T-helper 2 cell treated with Interferon-gamma antibody and Interleukin-4, amounts not matched to agents 100 ng/mL and 5 ng/mL, for 36 hours (primary cell): ENCODE data around the gene SLC15A4. TPM values are rescaled to one million over a fixed set of nuclear protein-coding genes. Genes with fewer than 3 reads are reported as not detected.
"Not testable (repeated sequence)": the region's sequence is repeated elsewhere in the genome, so short reads cannot be mapped to it uniquely, and the experiment has no call there.

Experiments used
- intact Hi-C: fragments of 100-400 bp; cut with micrococcal nuclease; formaldehyde crosslinking; loops from one replicate; pipeline ENCODE4 v1.15.1; 2023
- total RNA-seq: library from RNA; stranded (reverse); gene quantifications from 2 replicates; pipeline ENCODE4 v1.2.3, GENCODE V29; 2022

The SLC15A4 gene
- total RNA-seq, 1 donor from 2014 or later, result 27.2 TPM

- intact Hi-C loops, result no loop called here
These were observed 20.4 kb upstream of the SLC15A4 start for GRCh38 chr12:128844031-128844635.

- intact Hi-C loops, result no loop called here
These were observed 19.8 kb upstream of the SLC15A4 start for GRCh38 chr12:128843538-128843937.

DNA sequence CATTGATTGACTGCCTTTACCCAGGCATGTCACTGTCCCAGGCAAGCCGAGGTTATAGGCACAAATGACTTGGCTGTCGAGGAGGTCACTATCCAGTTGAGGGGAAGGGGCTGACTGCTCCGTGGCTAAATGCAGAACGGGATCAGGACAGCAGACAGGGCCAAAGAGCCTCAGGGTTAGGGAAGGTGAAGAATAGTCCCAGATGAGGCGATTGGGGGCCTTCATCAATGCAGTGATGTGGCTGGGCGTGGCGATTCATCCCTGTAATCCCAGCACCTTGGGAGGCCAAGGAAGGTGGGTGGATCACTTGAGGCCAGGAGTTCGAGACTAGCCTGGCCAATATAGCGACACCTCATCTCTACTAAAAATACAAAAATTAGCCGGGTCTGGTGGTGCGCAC, 18.8 kb upstream of the SLC15A4 start:
- intact Hi-C loops, result no loop called here

DNA sequence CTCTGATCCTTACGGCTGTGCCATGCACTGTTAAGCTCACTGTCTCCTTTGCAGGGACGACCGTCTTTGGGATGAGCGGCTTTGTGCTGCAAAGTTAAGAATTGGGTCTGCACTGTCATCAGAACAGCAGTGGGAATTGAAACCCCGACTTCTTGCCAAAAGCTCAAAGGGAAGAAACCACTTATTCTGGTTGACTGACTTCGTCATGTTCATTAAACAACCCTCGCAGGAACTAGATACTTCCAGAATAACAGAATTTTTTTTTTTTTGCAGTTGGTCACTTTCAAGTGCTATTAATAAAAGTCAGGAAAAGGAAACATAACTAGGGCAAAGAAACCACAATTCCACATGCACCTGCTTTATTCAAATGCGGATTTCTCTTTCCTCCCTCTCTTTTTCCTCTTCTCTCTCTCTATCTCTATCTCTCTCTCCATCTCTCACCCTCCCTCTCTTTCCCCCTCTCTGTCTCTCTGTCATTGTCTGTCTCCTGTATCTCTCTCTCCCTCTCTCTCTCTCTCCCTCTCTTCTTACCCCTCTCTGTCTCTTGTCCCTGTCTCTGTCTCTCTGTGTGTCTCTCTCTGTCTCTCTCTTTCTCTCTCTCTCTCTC, 17.2 kb upstream of the SLC15A4 start:
- intact Hi-C loops, result no loop called here

DNA sequence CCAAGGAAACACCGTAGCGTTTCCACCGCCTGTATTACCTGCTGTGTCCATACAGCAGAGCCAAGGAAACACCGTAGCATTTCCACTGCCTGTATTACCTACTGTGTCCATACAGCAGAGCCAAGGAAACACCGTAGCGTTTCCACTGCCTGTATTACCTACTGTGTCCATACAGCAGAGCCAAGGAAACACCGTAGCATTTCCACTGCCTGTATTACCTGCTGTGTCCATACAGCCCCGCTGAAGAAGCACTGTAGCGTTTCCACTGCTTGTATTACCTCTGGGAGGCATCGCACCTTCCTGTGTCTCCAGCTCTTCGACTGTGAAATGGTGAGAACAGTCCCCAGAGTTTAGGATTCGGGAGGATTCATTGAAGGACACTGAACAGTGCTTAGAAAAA, 16.1 kb upstream of the SLC15A4 start:
- intact Hi-C loops, result not testable (repeated sequence)

GRCh38 chr12:128833418-128833817, 9.7 kb upstream of the SLC15A4 start:
- intact Hi-C loops, result no loop called here

DNA sequence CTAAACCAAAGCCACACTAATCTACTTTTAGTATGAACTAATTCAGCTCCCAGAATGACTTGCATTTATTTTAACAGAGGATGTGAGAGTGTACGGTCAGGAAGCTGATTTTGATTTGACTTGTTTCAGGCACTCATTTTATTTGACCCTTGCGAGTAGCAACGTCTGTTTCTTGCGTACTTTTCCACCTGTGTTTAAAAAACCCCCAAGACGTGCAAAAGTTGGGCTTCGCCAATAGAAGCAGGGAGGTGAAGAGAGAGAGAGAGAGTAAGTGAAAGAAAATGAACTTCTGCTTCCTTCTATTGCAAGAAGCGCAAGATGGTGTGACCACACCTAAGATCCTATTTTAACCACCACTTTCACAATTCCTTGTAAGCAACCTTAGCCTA, 6.7 kb upstream of the SLC15A4 start:
- intact Hi-C loops, result no loop called here

- intact Hi-C loops, result no loop called here
These were observed 6.2 kb upstream of the SLC15A4 start for GRCh38 chr12:128829861-128830504.

DNA sequence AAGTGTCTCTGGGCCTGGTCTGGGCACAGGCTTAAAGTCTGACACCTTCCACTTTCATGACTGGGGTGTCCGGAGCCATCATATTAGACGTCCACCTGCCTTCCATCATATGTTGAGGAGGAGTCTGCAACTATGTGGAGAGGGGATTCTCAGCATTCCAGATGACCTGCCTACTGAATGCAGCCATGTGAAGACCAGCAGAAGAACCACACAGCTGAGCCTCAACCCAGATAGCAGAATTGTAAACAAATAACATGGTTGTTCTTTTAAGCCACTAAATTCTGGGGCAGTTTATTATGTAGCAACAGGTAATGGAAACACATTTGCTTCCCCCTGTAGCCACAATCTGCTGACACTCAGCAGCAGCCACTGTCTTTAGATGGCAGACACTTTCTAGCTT, 4.0 kb upstream of the SLC15A4 start:
- intact Hi-C loops, result no loop called here

- intact Hi-C loops, result loop anchor here (2.0 kb wide), 1 partner anchor 89 kb away; no protein-coding TSS in a partner anchor
These were observed 2.1 kb upstream of the SLC15A4 start for GRCh38 chr12:128825835-128826234.

GRCh38 chr12:128823216-128823915, 392 bp downstream of the SLC15A4 start:
- intact Hi-C loops, result loop anchor here (5.0 kb wide), 1 partner anchor 41 kb away; no protein-coding TSS in a partner anchor

GRCh38 chr12:128820723-128821432, 2.9 kb downstream of the SLC15A4 start:
- intact Hi-C loops, result loop anchor here (5.0 kb wide), 1 partner anchor 39 kb away; no protein-coding TSS in a partner anchor

GRCh38 chr12:128820253-128820652, 3.5 kb downstream of the SLC15A4 start:
- intact Hi-C loops, result loop anchor here (5.0 kb wide), 1 partner anchor 38 kb away; no protein-coding TSS in a partner anchor

DNA sequence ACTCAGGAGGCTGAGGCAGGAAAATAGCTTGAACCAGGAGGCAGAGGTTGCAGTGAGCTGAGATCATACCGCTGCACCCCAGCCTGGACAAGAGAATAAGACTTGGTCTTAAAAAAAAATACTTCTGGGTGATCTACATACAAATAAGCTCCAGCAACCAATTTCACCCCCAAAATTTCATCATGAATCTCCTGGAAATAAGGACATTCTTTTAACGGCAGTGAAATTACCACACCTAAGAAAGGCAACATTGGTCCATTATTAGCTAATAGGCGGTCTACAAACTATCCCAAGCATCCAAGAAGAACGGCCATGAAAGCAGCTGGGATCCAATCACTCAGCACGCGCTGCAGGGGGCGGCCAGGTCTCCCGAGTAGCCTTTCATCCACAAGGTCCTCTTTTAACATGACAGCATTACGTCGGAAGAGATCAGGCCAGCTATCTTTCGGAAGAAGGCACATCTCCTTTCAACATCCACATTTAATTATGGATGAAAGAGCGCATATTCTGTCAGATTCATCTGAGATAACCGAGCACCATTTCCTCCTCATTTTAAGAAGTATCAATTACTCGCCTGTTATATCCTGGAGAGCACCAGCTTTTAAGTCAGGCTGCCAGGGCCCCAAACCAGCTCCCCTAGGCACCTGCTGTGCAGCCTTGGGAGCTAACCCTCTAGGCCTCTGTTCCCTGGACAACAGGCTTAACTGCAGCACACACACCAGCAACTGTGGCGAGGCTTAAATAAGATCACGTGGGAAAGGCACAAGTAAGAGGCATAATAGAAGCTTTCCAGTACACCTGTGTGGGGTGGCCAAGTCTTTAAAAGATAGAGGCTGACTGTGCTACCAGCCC, 4.2 kb downstream of the SLC15A4 start:
- intact Hi-C loops, result loop anchor here (5.0 kb wide), 1 partner anchor 37 kb away; no protein-coding TSS in a partner anchor

DNA sequence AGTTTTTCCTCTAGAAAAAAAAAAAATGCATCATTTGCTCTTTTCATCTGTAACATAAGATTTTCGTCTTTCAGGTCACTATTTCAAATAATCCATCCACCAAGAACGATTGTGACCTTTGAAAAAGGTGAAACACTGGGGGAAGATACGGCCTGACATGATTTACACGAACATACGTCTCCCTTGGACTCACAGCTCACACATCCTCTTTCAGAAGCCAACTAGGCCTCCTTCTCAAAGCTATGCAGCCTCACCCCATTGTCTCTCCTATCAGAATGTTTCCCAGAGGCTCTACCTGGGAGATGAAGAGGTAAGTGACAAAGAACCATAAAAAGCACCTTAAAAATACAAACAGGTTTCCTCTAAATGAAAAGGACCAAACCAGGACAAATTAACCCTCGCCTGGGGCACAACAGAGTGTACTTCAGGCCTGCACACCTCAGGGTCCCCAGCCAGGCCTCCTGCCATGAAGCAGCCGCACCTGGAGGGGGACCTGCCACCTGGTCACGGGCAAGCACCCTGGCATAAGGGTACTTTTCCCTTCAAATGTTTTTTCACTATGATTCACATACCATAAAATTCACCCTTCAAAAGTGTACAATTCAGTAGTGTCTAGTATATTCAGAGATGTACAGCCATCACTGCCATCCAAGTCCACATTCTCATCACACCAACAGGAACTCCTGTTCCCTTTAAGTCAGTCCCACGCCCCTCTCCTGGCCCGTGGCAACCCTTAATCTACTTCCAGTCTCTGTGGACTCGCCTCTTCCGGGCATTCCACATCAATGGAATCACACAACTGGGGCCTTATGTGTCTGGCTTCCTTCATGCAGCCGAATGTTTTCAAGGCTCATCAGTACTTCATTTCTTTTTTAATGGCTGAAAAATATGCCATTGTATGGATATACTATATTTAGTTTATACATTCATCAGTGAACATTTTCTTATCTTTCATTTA, 5.4 kb downstream of the SLC15A4 start:
- intact Hi-C loops, result no loop called here

DNA sequence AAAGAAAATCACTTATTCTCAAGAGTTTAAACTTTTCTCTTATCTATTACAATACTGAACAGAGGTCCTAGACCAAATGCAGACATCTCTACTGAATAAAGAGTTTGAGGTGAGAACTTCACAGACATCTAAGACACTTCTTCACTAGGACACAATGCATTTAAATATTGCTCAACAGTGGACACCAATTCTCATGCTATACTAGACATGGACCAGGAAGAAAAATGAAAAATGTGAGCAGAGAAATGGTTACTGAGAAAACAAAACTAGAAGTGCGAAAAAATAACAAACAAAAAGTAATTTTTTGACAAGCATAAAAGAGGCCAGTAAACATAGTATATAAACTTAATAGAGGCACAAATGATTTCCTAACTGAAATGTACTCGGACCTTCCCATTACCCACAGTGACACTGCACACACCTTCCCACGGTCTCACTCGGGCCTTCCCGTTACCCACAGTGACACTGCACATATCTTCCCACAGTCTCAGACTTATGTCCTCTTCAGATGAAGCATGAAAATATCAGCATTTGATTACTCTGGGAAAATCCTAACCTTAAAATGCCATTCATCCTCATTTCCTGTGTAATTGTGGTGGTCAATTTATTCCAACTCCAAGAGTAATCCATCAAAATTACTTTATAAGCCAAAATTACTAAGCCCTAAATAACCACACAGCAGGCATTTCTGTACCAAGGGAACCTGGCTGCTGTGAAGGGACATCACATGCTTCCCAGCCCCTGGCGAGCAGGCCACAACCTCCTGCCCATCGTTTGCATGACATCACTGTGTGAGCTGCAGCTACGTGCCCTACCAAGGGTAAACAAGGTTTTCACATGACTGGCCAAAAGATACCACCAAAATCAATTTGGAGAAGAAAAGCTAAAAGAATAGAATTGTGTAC, 6.4 kb downstream of the SLC15A4 start:
- intact Hi-C loops, result no loop called here

DNA sequence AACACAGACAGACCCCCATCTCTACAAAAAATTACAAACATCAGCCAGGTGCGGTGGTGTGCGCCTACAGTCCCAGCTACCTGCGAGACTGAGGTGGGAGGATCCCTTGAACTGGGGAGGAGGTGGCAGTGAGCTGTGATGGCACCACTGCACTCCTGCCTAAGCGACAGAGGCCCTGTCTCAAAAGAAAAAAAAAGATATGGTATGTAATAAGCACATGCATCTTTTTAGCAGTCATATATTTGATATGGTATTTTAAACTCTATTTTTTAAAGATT, 7.2 kb downstream of the SLC15A4 start:
- intact Hi-C loops, result no loop called here
